ENCODE results near the gene HDAC7. TPM values are rescaled to one million over a fixed set of nuclear protein-coding genes. Genes with fewer than 3 reads are reported as not detected.

HDAC7 gene
- total and polyA plus RNA-seq, 2 experiments from 2014 or later = 41.3 to 60.1 TPM

DNA sequence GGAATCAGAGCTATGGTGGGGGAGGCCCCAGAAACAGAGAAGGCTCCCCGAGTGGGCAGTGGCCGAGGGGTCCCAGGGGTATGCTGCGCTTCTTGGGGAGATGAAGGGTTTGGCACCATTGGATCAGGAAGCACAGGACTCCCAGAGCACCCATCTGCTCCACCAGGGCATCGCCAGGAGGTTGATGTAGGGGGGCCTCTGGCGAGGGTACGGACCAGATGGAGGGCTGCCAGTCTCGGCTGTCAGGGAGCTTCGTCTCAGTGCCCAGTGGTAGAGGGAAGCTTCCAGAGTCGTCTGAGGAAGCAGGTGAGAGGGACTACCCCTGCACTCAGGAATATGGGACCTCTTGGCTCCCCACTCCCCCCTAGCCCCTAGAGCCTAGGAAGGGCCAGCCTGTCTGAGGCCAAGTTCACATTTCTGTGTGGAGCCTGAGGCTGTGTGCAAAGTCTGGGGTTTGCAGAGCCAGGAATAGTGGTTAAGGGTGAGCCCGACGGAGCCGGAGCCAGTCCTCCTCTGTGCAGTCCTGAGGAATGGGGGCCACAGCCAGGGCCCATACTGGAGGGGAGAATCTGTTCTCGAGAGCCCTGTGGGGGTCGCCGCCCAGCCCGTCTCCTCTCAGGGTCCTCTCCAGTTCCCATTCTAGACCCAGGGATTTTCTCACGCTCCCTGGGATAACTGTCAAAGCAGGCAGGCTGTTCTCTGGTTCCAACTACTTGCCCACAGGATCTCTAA is 36.5 kb downstream of the HDAC7 start (continued):
- no peak for TF ChIP-seq ZNF462 (CRISPR knock-in tag; IDR thresholded peaks at IDR 0.05)
- TF ChIP-seq ZNF114 (CRISPR knock-in tag; IDR thresholded peaks at IDR 0.05) = no peak
- TF ChIP-seq JUNB (IDR thresholded peaks at IDR 0.05; ENCODE audit: unreplicated experiment) = no peak

- H3K36me3 ChIP-seq (ENCODE audit: insufficient read depth) = peaks cover 3% of the 10 kb centered on the region; the same call in 1 of the 2 replicates
- DNase-seq (ENCODE audit: low spot score) (no peak), ATAC-seq (no peak)
- peaks cover 37% of the 10 kb centered on the region for H3K36me3 Mint-ChIP-seq (ENCODE audit: low read depth)
- no peak overlapping the region for H3K4me3 ChIP-seq
- H3K27me3 ChIP-seq (ENCODE audit: insufficient read depth) = no peaks in the 10 kb centered on the region
- no peak overlapping the region for H3K4me2 ChIP-seq
- no peaks in the 10 kb centered on the region for H3K9me3 Mint-ChIP-seq
- H3K79me2 ChIP-seq (replicated peaks; ENCODE audit: insufficient read depth) = no peaks in the 10 kb centered on the region
- no peak overlapping the region for H2AFZ ChIP-seq
- peaks cover 22% of the 10 kb centered on the region for H3K4me1 Mint-ChIP-seq
- H3K27ac Mint-ChIP-seq = no peak overlapping the region
- H3K4me1 ChIP-seq (ENCODE audit: insufficient read depth) = peaks cover 18% of the 10 kb centered on the region; the same call in 1 of the 2 replicates
- no peak overlapping the region for H3K4me3 Mint-ChIP-seq
- H3K9me2 ChIP-seq (ENCODE audit: insufficient read depth) = no peaks in the 10 kb centered on the region
- no peaks in the 10 kb centered on the region for H3F3A ChIP-seq (replicated peaks; ENCODE audit: low read depth)
- no peak for TF ChIP-seq EZH2 (IDR thresholded peaks at IDR 0.05; ENCODE audit: low read depth, unreplicated experiment)
- no peak for TF ChIP-seq NANOG (IDR thresholded peaks at IDR 0.05; ENCODE audit: borderline replicate concordance)
- no peak for TF ChIP-seq EZH2phosphoT487 (IDR thresholded peaks at IDR 0.05; ENCODE audit: unreplicated experiment)
- no peak for TF ChIP-seq POLR2AphosphoS5 (IDR thresholded peaks at IDR 0.05; ENCODE audit: low read depth)
- H3K27ac ChIP-seq (ENCODE audit: low read depth) = no peak overlapping the region
- peaks cover 31% of the 10 kb centered on the region for H3K27me3 Mint-ChIP-seq (ENCODE audit: insufficient read depth, low read depth, poor library complexity)
- peaks cover 2% of the 10 kb centered on the region for H4K20me1 ChIP-seq (replicated peaks; ENCODE audit: insufficient read depth)
Observed at GRCh38 chr12:47782372-47782770, 37.3 kb downstream of the HDAC7 start.

Data from GM23338 (cell line).